ENCODE results near the gene SYTL4. TPM values are rescaled to one million over a fixed set of nuclear protein-coding genes. Genes with fewer than 3 reads are reported as not detected.

Gene SYTL4
- total and polyA plus RNA-seq, 2 experiments from 2014 or later: 23.9 to 37.5 TPM

GRCh38 chrX:100700809-100701208, 31.1 kb downstream of the SYTL4 start:
- TF ChIP-seq CTCF (IDR thresholded peaks at IDR 0.05; ENCODE audit: low read depth, low read length): no peak
- Histone ChIP-seq H3K27me3 (no peaks in the 10 kb centered on the region), H3K4me3 (no peak overlapping the region), H3K4me1 (ENCODE audit: low read depth) (no peaks in the 10 kb centered on the region), H3K27ac (no peak overlapping the region), H3K9me3 (ENCODE audit: low read depth) (no peaks in the 10 kb centered on the region), H3K36me3 (no peaks in the 10 kb centered on the region)
- no peak for DNase-seq (ENCODE audit: low read depth in 1 of 2, low spot score in 1 of 2)

GRCh38 chrX:100698551-100698950, 33.4 kb downstream of the SYTL4 start:
- TF ChIP-seq CTCF (IDR thresholded peaks at IDR 0.05; ENCODE audit: low read depth, low read length): no peak
- no peak overlapping the region for H3K27ac ChIP-seq
- H3K4me1 ChIP-seq (ENCODE audit: low read depth): no peaks in the 10 kb centered on the region
- no peak overlapping the region for H3K4me3 ChIP-seq
- no peaks in the 10 kb centered on the region for H3K27me3 ChIP-seq
- DNase-seq (ENCODE audit: low read depth in 1 of 2, low spot score in 1 of 2): no peak
- H3K36me3 ChIP-seq: no peaks in the 10 kb centered on the region
- no peaks in the 10 kb centered on the region for H3K9me3 ChIP-seq (ENCODE audit: low read depth)

GRCh38 chrX:100696699-100697351, 35.1 kb downstream of the SYTL4 start:
- Histone ChIP-seq H3K9me3 (ENCODE audit: low read depth) (no peaks in the 10 kb centered on the region), H3K27me3 (no peaks in the 10 kb centered on the region), H3K4me1 (ENCODE audit: low read depth) (no peaks in the 10 kb centered on the region), H3K4me3 (no peak overlapping the region), H3K36me3 (no peaks in the 10 kb centered on the region), H3K27ac (no peak overlapping the region)
- TF ChIP-seq CTCF (IDR thresholded peaks at IDR 0.05; ENCODE audit: low read depth, low read length): no peak
- DNase-seq (ENCODE audit: low read depth in 1 of 2, low spot score in 1 of 2): no peak

GRCh38 chrX:100695991-100696390, 35.9 kb downstream of the SYTL4 start:
- H3K4me1 ChIP-seq (ENCODE audit: low read depth): no peaks in the 10 kb centered on the region
- H3K4me3 ChIP-seq: no peak overlapping the region
- no peak for TF ChIP-seq CTCF (IDR thresholded peaks at IDR 0.05; ENCODE audit: low read depth, low read length)
- no peaks in the 10 kb centered on the region for H3K27me3 ChIP-seq
- DNase-seq (ENCODE audit: low read depth in 1 of 2, low spot score in 1 of 2): no peak
- H3K36me3 ChIP-seq: no peaks in the 10 kb centered on the region
- no peaks in the 10 kb centered on the region for H3K9me3 ChIP-seq (ENCODE audit: low read depth)
- no peak overlapping the region for H3K27ac ChIP-seq

GRCh38 chrX:100695302-100695701, 36.6 kb downstream of the SYTL4 start:
- Histone ChIP-seq H3K27me3 (no peaks in the 10 kb centered on the region), H3K9me3 (ENCODE audit: low read depth) (no peaks in the 10 kb centered on the region), H3K4me3 (no peak overlapping the region), H3K4me1 (ENCODE audit: low read depth) (no peaks in the 10 kb centered on the region), H3K27ac (no peak overlapping the region), H3K36me3 (no peaks in the 10 kb centered on the region)
- no peak for TF ChIP-seq CTCF (IDR thresholded peaks at IDR 0.05; ENCODE audit: low read depth, low read length)
- DNase-seq (ENCODE audit: low read depth in 1 of 2, low spot score in 1 of 2): no peak
